Panc1 (cell line): Measurements from ENCODE around the gene NFIB. TPM values are rescaled to one million over a fixed set of nuclear protein-coding genes. Genes with fewer than 3 reads are reported as not detected.

ENCODE experiments used
- ATAC-seq: fragments of 200-7000 bp; cut with Tn5 transposase; 2 replicates; pipeline ENCODE4 v1.9.1; 2020; ENCODE audit warnings: mild to moderate bottlenecking, moderate library complexity
- BruUV-seq: library from RNA; stranded (reverse); fragments of 400-500 nt; replicated peaks from 2 replicates; lab custom pipeline; 2021; lab: Mats Ljungman, UMichigan
- CTCF ChIA-PET: fragments of 300-600 bp; sonication (Branson Sonifier 250); formaldehyde crosslinking; loops from one replicate; lab custom pipeline; 2022; ENCODE audit warnings: antibody characterized with exemption; lab: Charles Lee
- POLR2A ChIA-PET: fragments of 300-600 bp; sonication (Branson Sonifier 250); formaldehyde crosslinking; loops from one replicate; lab custom pipeline; 2022; ENCODE audit warnings: antibody characterized with exemption; lab: Charles Lee
- DNase-seq: peaks from one replicate; pipeline ENCODE4 v3.0.0-alpha.2; 2010; ENCODE audit warnings: low read depth, low spot score
- H3K27ac ChIP-seq: 2 replicates; pipeline ENCODE4 v1.5.1; 2011; ENCODE audit warnings: mild to moderate bottlenecking, low read length, inconsistent platforms
- H3K27me3 ChIP-seq: fragments of 200-500 bp; sonication (Bioruptor generic); 2 replicates; pipeline ENCODE4 v1.6.0; 2014; ENCODE audit warnings: low read length, inconsistent platforms; ENCODE audit not compliant: control insufficient read depth, insufficient read depth
- H3K36me3 ChIP-seq: fragments of 200-500 bp; sonication (Bioruptor generic); 2 replicates; pipeline ENCODE4 v1.5.1; 2014; ENCODE audit warnings: inconsistent platforms, mild to moderate bottlenecking, low read length, moderate library complexity; ENCODE audit not compliant: control insufficient read depth, insufficient read depth
- H3K4me1 ChIP-seq: 2 replicates; pipeline ENCODE4 v1.5.1; 2011; ENCODE audit warnings: inconsistent platforms, mild to moderate bottlenecking, low read length, moderate library complexity; ENCODE audit not compliant: control insufficient read depth, insufficient read depth
- H3K4me3 ChIP-seq, 2 experiments: 2 replicates each; pipeline ENCODE4 v1.5.1; 2011 to 2012; ENCODE audit warnings: low read depth in 2 of 2, low read length in 2 of 2, mild to moderate bottlenecking in 2 of 2, inconsistent platforms in 1 of 2, moderate library complexity in 1 of 2
- H3K9me3 ChIP-seq: fragments of 200-500 bp; sonication (Bioruptor generic); 2 replicates; pipeline ENCODE4 v1.5.1; 2014; ENCODE audit warnings: low read depth, mild to moderate bottlenecking, inconsistent platforms, low read length, moderate library complexity; ENCODE audit not compliant: control insufficient read depth, insufficient read depth
- POLR2AphosphoS5 ChIP-seq: IDR thresholded peaks from 2 replicates; pipeline ENCODE4 v1.6.1; 2012; ENCODE audit warnings: mild to moderate bottlenecking, low read depth, low read length, moderate library complexity
- SIN3A ChIP-seq: IDR thresholded peaks from 2 replicates; pipeline ENCODE4 v1.6.1; 2012; ENCODE audit warnings: low read depth, mild to moderate bottlenecking, low read length, moderate library complexity, borderline replicate concordance; ENCODE audit not compliant: insufficient read depth
- TCF7L2 ChIP-seq: IDR thresholded peaks from 2 replicates; pipeline ENCODE4 v1.6.1; 2011; ENCODE audit warnings: mild to moderate bottlenecking, low read depth, low read length, inconsistent platforms
- in situ Hi-C: cut with HindIII; loops from 2 replicates; pipeline ENCODE4 v1.10.0; 2016; ENCODE audit warnings: low sequenced_read_pairs, low pct_unique_long_range_greater_than_20kb
- intact Hi-C: fragments of 100-400 bp; cut with micrococcal nuclease; formaldehyde crosslinking; loops from one replicate; pipeline ENCODE4 v1.10.0; 2022; ENCODE audit not compliant: unreplicated experiment
- total RNA-seq: library from RNA; stranded (reverse); gene quantifications from one replicate; pipeline ENCODE4 v1.2.1, GENCODE V29; 2021; ENCODE audit not compliant: unreplicated experiment
- TF ChIP-seq, protein P1 (sequence below), 2 experiments: IDR thresholded peaks; 2 replicates each; pipeline ENCODE4 v1.6.1; 2011 to 2012; ENCODE audit warnings: low read depth in 2 of 2, control low read depth in 1 of 2, low read length in 1 of 2, mild to moderate bottlenecking in 1 of 2, moderate library complexity in 1 of 2; ENCODE audit not compliant: insufficient read depth in 1 of 2
- TF ChIP-seq, protein P2 (sequence below): fragments of 450-650 bp; IDR thresholded peaks from 2 replicates; pipeline ENCODE4 v1.5.1; 2017; ENCODE audit warnings: mild to moderate bottlenecking

NFIB gene
- total RNA-seq, 1 experiment from 2014 or later = 26.7 TPM

DNA sequence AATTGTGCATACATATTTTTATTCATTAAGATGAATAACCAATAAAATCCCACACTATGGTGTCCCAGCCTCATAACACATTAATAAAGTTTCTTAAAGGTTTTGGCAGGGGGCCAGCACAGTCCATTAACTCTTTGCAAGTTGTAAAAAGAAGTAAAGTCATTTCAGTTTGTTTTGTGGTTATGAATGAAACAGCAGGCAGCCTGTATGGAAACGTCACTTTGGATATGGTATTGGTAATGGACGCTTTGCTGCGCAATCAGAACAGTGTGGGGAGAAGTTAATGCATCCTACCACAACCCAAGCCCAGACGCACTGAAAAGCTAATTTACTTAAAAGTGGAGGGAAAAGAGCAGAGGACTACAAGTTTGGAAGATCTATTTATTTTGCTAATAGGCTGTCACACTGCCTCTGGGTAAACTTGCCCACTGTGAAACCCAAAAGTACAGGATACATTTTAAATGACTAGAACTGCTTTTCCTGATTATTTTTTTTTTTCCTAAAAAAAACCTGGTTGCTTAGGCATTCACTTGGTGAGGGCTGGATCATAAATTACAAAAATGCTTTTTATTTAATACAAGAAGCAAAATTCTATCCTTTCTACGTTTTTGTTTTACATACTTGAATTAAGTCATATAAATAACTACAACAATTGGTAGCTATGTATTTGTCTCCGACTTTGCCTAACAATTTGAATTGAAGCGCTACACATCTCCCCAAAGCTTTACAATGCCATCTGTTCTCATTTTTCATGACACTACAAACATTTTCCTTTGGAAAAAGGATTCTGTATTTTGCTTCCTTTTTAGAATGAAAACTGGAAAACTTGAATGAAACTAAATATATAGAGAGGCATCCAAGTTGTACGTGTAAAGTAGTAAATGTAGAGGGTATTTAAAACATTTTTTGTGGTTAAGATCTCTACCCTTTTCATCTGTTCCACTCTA is 104.3 kb downstream of the NFIB start:
- TF ChIP-seq TCF7L2 (no peak), POLR2AphosphoS5 (no peak), SIN3A (no peak)
- TF ChIP-seq, protein P1, sequence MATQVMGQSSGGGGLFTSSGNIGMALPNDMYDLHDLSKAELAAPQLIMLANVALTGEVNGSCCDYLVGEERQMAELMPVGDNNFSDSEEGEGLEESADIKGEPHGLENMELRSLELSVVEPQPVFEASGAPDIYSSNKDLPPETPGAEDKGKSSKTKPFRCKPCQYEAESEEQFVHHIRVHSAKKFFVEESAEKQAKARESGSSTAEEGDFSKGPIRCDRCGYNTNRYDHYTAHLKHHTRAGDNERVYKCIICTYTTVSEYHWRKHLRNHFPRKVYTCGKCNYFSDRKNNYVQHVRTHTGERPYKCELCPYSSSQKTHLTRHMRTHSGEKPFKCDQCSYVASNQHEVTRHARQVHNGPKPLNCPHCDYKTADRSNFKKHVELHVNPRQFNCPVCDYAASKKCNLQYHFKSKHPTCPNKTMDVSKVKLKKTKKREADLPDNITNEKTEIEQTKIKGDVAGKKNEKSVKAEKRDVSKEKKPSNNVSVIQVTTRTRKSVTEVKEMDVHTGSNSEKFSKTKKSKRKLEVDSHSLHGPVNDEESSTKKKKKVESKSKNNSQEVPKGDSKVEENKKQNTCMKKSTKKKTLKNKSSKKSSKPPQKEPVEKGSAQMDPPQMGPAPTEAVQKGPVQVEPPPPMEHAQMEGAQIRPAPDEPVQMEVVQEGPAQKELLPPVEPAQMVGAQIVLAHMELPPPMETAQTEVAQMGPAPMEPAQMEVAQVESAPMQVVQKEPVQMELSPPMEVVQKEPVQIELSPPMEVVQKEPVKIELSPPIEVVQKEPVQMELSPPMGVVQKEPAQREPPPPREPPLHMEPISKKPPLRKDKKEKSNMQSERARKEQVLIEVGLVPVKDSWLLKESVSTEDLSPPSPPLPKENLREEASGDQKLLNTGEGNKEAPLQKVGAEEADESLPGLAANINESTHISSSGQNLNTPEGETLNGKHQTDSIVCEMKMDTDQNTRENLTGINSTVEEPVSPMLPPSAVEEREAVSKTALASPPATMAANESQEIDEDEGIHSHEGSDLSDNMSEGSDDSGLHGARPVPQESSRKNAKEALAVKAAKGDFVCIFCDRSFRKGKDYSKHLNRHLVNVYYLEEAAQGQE (IDR thresholded peaks at IDR 0.05; ENCODE audit: insufficient read depth in 1 of 2, low read depth in 2 of 2, low read length in 1 of 2) = no peak
- TF ChIP-seq, protein P2, sequence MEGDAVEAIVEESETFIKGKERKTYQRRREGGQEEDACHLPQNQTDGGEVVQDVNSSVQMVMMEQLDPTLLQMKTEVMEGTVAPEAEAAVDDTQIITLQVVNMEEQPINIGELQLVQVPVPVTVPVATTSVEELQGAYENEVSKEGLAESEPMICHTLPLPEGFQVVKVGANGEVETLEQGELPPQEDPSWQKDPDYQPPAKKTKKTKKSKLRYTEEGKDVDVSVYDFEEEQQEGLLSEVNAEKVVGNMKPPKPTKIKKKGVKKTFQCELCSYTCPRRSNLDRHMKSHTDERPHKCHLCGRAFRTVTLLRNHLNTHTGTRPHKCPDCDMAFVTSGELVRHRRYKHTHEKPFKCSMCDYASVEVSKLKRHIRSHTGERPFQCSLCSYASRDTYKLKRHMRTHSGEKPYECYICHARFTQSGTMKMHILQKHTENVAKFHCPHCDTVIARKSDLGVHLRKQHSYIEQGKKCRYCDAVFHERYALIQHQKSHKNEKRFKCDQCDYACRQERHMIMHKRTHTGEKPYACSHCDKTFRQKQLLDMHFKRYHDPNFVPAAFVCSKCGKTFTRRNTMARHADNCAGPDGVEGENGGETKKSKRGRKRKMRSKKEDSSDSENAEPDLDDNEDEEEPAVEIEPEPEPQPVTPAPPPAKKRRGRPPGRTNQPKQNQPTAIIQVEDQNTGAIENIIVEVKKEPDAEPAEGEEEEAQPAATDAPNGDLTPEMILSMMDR = no peak
- BruUV-seq = no TSS peak
- H3K27me3 ChIP-seq = no peaks in the 10 kb centered on the region
- no peaks in the 10 kb centered on the region for H3K36me3 ChIP-seq
- intact Hi-C loops (no loop called here), in situ Hi-C loops (no loop called here)
- POLR2A ChIA-PET = no interaction called here
- H3K4me3 ChIP-seq = no peak overlapping the region
- H3K9me3 ChIP-seq = no peaks in the 10 kb centered on the region
- peaks cover 9% of the 10 kb centered on the region; the same call in 1 of the 2 replicates for H3K4me1 ChIP-seq
- DNase-seq = no peak
- ATAC-seq = no peak
- H3K27ac ChIP-seq = no peak overlapping the region
- CTCF ChIA-PET = no interaction called here

DNA sequence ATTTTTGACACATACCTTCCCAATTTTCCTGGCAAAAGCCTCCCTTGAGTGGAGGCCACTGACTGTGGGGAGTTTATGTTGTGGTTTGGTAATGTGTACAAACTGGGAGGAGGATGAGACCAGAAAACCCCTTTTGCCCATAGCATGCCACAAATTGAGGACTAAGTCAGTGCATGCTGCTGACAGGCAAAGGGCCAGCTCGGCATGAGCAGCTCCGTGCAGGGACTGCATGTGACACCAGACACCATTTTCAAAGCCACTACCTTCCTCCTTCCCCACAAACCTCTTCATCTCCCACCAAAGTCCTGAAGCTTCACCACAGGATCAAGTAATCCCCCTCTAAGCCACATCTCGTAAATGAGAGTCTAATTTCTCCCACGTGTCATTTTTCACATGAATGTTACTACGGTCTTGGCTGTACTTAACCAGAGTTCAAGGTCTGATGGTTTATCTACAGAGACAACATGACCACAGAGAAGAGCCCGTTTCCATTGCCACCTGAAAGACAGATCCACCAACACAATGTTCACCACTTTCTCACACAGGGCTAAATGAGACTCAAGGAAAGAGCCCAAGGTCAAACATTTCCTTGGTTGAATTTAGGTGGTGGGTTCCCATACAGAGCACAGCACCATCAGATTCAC is 106.5 kb downstream of the NFIB start:
- TF ChIP-seq TCF7L2 = no peak
- TF ChIP-seq POLR2AphosphoS5 = no peak
- TF ChIP-seq, protein P1 (IDR thresholded peaks at IDR 0.05; ENCODE audit: insufficient read depth in 1 of 2, low read depth in 2 of 2, low read length in 1 of 2) = no peak
- no peak for TF ChIP-seq SIN3A
- TF ChIP-seq, protein P2 = no peak
- ChIA-PET CTCF (no interaction called here), POLR2A (no interaction called here)
- Histone ChIP-seq H3K27me3 (no peaks in the 10 kb centered on the region), H3K27ac (no peak overlapping the region), H3K4me1 (peaks cover 6% of the 10 kb centered on the region; the same call in 1 of the 2 replicates), H3K4me3 (no peak overlapping the region), H3K36me3 (no peaks in the 10 kb centered on the region), H3K9me3 (no peaks in the 10 kb centered on the region)
- no peak for ATAC-seq
- no TSS peak for BruUV-seq
- in situ Hi-C loops (no loop called here), intact Hi-C loops (no loop called here)
- no peak for DNase-seq
